SK-N-SH (cell line): ENCODE measurements around the gene BNIP1. TPM values are rescaled to one million over a fixed set of nuclear protein-coding genes. Genes with fewer than 3 reads are reported as not detected.
A peak's percentile ranks its signal among the peaks of the same experiment; 100 is the strongest.

Source experiments
- CTCF ChIA-PET: fragments of 300-600, 350-600 bp; formaldehyde crosslinking; extraction: SDS; loops from one replicate; lab custom pipeline; 2021; lab: Yijun Ruan, JAX
- POLR2A ChIA-PET: fragments of 350-600 bp; sonication (Branson Sonifier 250); formaldehyde crosslinking; extraction: SDS; loops from one replicate; lab custom pipeline; 2020; ENCODE audit warnings: antibody characterized with exemption, inconsistent platforms; lab: Yijun Ruan, JAX
- DNase-seq: peaks from one replicate; pipeline ENCODE4 v3.0.0; 2012
- H2AFZ ChIP-seq: fragments of 200-600 bp; sonication (generic); 2 replicates; pipeline ENCODE4 v1.8.1; 2016; ENCODE audit warnings: antibody characterized with exemption, mild to moderate bottlenecking, low read depth
- H3F3A ChIP-seq: fragments of 200-600 bp; sonication (generic); replicated peaks from 2 replicates; pipeline ENCODE3; 2016; ENCODE audit warnings: antibody characterized with exemption, mild to moderate bottlenecking; ENCODE audit not compliant: insufficient read depth
- H3K27ac ChIP-seq, 2 experiments: fragments of 200-500 bp in 1 of 2; fragments of 200-600 bp in 1 of 2; sonication (Bioruptor generic) in 1 of 2; sonication (generic), shearing (Covaris generic) in 1 of 2; 2 replicates each; pipeline versions ENCODE4 v1.5.1 to v1.6.1; 2014 to 2016; ENCODE audit warnings: low read depth in 2 of 2, inconsistent platforms in 1 of 2, low read length in 1 of 2, mild to moderate bottlenecking in 1 of 2, mixed read lengths in 1 of 2
- H3K27me3 ChIP-seq: fragments of 200-600 bp; sonication (generic), shearing (Covaris generic); 2 replicates; pipeline ENCODE4 v1.6.1; 2016; ENCODE audit warnings: mixed run types; ENCODE audit not compliant: insufficient read depth
- H3K36me3 ChIP-seq, 2 experiments: fragments of 200-500 bp in 1 of 2; fragments of 200-600 bp in 1 of 2; sonication (Bioruptor generic) in 1 of 2; sonication (generic) in 1 of 2; replicated peaks in 1 of 2; 2 replicates each; pipeline versions ENCODE3 to v1.5.1; 2014 to 2016; ENCODE audit warnings: low read length in 1 of 2, mild to moderate bottlenecking in 1 of 2; ENCODE audit not compliant: insufficient read depth in 2 of 2, control insufficient read depth in 1 of 2
- H3K4me1 ChIP-seq, 2 experiments: fragments of 200-500 bp in 1 of 2; fragments of 200-600 bp in 1 of 2; sonication (Bioruptor generic) in 1 of 2; sonication (generic), shearing (Covaris generic) in 1 of 2; 2 replicates each; pipeline versions ENCODE4 v1.5.1 to v1.6.1; 2014 to 2016; ENCODE audit warnings: low read depth in 1 of 2, low read length in 1 of 2, mixed run types in 1 of 2; ENCODE audit not compliant: insufficient read depth in 2 of 2, control insufficient read depth in 1 of 2
- H3K4me2 ChIP-seq: fragments of 200-600 bp; sonication (generic), shearing (Covaris generic); 2 replicates; pipeline ENCODE4 v1.6.1; 2017; ENCODE audit warnings: mixed run types
- H3K4me3 ChIP-seq, 2 experiments: fragments of 200-500 bp in 1 of 2; fragments of 200-600 bp in 1 of 2; sonication (Bioruptor generic) in 1 of 2; sonication (generic), shearing (Covaris generic) in 1 of 2; 2 replicates each; pipeline versions ENCODE4 v1.5.1 to v1.8.1; 2014 to 2016; ENCODE audit warnings: low read depth in 2 of 2, inconsistent platforms in 1 of 2, low read length in 1 of 2, mild to moderate bottlenecking in 1 of 2, mixed read lengths in 1 of 2, moderate library complexity in 1 of 2
- H3K79me2 ChIP-seq: fragments of 200-600 bp; sonication (generic); 2 replicates; pipeline ENCODE4 v1.8.1; 2017; ENCODE audit warnings: mild to moderate bottlenecking; ENCODE audit not compliant: insufficient read depth
- H3K9ac ChIP-seq: fragments of 200-600 bp; sonication (generic); 2 replicates; pipeline ENCODE4 v1.6.1; 2017; ENCODE audit warnings: mixed run types
- H3K9me2 ChIP-seq: fragments of 200-600 bp; sonication (generic); 2 replicates; pipeline ENCODE4 v1.6.1; 2017; ENCODE audit warnings: mixed run types
- H3K9me3 ChIP-seq: fragments of 200-600 bp; sonication (generic); 2 replicates; pipeline ENCODE4 v1.6.1; 2017; ENCODE audit warnings: mixed run types, mild to moderate bottlenecking, moderate library complexity
- H4K20me1 ChIP-seq: fragments of 200-600 bp; sonication (generic); 2 replicates; pipeline ENCODE4 v1.6.1; 2017; ENCODE audit warnings: mild to moderate bottlenecking, mixed run types; ENCODE audit not compliant: insufficient read depth
- ELF1 ChIP-seq: IDR thresholded peaks from 2 replicates; pipeline ENCODE4 v1.4.0; 2012
- EZH2phosphoT487 ChIP-seq: fragments of 200-600 bp; sonication (generic); IDR thresholded peaks from 2 replicates; pipeline ENCODE4 v1.6.1; 2017; ENCODE audit warnings: low read depth, mixed run types, mild to moderate bottlenecking, antibody characterized with exemption, moderate library complexity, borderline replicate concordance
- FOSL2 ChIP-seq: IDR thresholded peaks from 2 replicates; pipeline ENCODE4 v1.4.0; 2012; ENCODE audit warnings: low read depth, mild to moderate bottlenecking, moderate library complexity, borderline replicate concordance
- FOXM1 ChIP-seq: IDR thresholded peaks from 2 replicates; pipeline ENCODE4 v1.4.0; 2012; ENCODE audit warnings: low read depth, mild to moderate bottlenecking
- GATA2 ChIP-seq: sonication (generic); formaldehyde crosslinking; IDR thresholded peaks from 2 replicates; pipeline ENCODE4 v1.5.0; 2020; ENCODE audit warnings: mild to moderate bottlenecking, missing genetic modification reagents
- JUND ChIP-seq: IDR thresholded peaks from 2 replicates; pipeline ENCODE4 v1.4.0; 2012
- MXI1 ChIP-seq: IDR thresholded peaks from 2 replicates; pipeline ENCODE4 v1.6.1; 2012; ENCODE audit warnings: mild to moderate bottlenecking, low read depth, low read length, improper control_type of control experiment
- NFIC ChIP-seq: IDR thresholded peaks from 2 replicates; pipeline ENCODE4 v1.4.0; 2012; ENCODE audit warnings: borderline replicate concordance
- POLR2AphosphoS5 ChIP-seq: IDR thresholded peaks from 2 replicates; pipeline ENCODE4 v1.6.1; 2012; ENCODE audit warnings: low read depth, low read length
- RAD21 ChIP-seq: IDR thresholded peaks from 2 replicates; pipeline ENCODE4 v1.6.1; 2012; ENCODE audit warnings: mild to moderate bottlenecking, low read length
- RFX5 ChIP-seq: IDR thresholded peaks from 2 replicates; pipeline ENCODE4 v1.6.1; 2012; ENCODE audit warnings: mild to moderate bottlenecking, improper control_type of control experiment, low read length
- SIN3A ChIP-seq: IDR thresholded peaks from 2 replicates; pipeline ENCODE4 v1.6.1; 2012; ENCODE audit warnings: low read depth, mild to moderate bottlenecking, low read length, moderate library complexity, borderline replicate concordance
- SMC3 ChIP-seq: IDR thresholded peaks from 2 replicates; pipeline ENCODE4 v1.6.1; 2012; ENCODE audit warnings: low read depth, low read length, improper control_type of control experiment
- TCF12 ChIP-seq: IDR thresholded peaks from 2 replicates; pipeline ENCODE4 v1.4.0; 2012
- YY1 ChIP-seq: IDR thresholded peaks from 2 replicates; pipeline ENCODE4 v1.4.0; 2012; ENCODE audit warnings: low read depth, mild to moderate bottlenecking
- WGBS: methylation state at CpG from one replicate; pipeline ENCODE4 v1.1.6; 2017; ENCODE audit warnings: low lambda C conversion rate; 5-methylcytosine and 5-hydroxymethylcytosine counted together
- polyA plus RNA-seq, 3 experiments: library from polyadenylated mRNA; depleted of rRNA; stranded (reverse); fragments of >200 nt; gene quantifications; 2 replicates each; pipeline ENCODE4 v1.2.3, GENCODE V29; 2012
- TF ChIP-seq, protein P1 (sequence below): fragments of 150-350 bp; IDR thresholded peaks from 2 replicates; pipeline ENCODE4 v1.6.1; 2017; ENCODE audit warnings: antibody characterized with exemption, low read length, low read depth, borderline replicate concordance
- TF ChIP-seq, protein P2 (sequence below): IDR thresholded peaks from 2 replicates; pipeline ENCODE4; 2012
- TF ChIP-seq, protein P3 (sequence below): fragments of 200-600 bp; sonication (generic); IDR thresholded peaks from 2 replicates; pipeline ENCODE4 v1.6.1; 2017; ENCODE audit warnings: antibody characterized with exemption, mild to moderate bottlenecking, moderate library complexity

BNIP1 gene
- polyA plus RNA-seq, 1 of the 3 experiments (the other 2 are of a cell fraction): 16.7 TPM

DNA sequence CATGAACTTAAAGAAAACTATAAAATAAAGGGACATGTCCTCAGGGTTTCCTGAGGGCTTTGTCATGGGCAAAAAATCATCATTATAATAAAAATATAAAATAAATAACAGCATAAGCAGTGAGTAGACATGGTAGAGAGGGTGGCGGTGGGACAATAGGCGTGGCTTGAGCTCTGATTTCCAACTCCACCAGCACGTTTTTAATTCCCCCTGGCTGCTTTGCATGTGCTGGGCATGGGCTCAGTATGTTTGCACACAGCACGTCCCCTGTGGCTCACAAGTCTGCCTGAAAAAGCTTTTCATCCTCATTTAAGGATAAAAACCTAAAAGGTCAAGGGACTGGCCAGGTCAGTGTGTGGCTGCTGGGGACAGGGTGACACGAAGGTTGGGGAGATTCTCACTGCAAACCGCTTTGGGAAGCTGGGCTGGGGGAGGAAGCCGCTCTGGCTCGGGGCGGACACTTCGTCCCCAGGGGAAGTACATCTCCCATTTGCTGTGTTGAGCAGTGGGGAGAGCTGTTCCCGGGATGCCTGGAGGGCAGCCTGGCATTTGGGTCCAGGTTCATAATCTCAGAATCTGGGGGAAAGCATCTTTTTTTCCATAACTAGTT, 58.0 kb downstream of the BNIP1 start:
- H3K9me3 ChIP-seq: no peaks in the 10 kb centered on the region
- H3K9me2 ChIP-seq: no peaks in the 10 kb centered on the region
- no peak for DNase-seq
- H3K4me1 ChIP-seq: 0 out of 4 replicates have a peak, but pooled peaks cover 0 to 5% of the 10 kb centered on the region in 2 experiments
- POLR2A ChIA-PET: no interaction called here
- H3K79me2 ChIP-seq: no peaks in the 10 kb centered on the region
- no peak overlapping the region for H3K9ac ChIP-seq
- CTCF ChIA-PET: interaction anchor here (0.8 to 1.2 kb wide), 3 partner anchors 16 to 495 kb away, joined by 3 to 5 read pairs (median 4); no protein-coding TSS in a partner anchor
- H3K4me3 ChIP-seq: no peak overlapping the region
- H4K20me1 ChIP-seq: no peaks in the 10 kb centered on the region
- H3K36me3 ChIP-seq: no peaks in the 10 kb centered on the region
- peaks cover 9% of the 10 kb centered on the region for H3F3A ChIP-seq
- no peak for TF ChIP-seq NFIC
- no peak for TF ChIP-seq EZH2phosphoT487
- TF ChIP-seq JUND: no peak
- TF ChIP-seq FOXM1: no peak
- TF ChIP-seq YY1: no peak
- H3K4me2 ChIP-seq: peak overlapping the region; percentile 19; the same call in 1 of the 2 replicates
- peaks cover 22% of the 10 kb centered on the region; the same call in 1 of the 2 replicates for H3K27me3 ChIP-seq
- H2AFZ ChIP-seq: no peak overlapping the region
- 15% methylated on average over 9 of the region's 11 CpGs for WGBS
- no peak overlapping the region for H3K27ac ChIP-seq

DNA sequence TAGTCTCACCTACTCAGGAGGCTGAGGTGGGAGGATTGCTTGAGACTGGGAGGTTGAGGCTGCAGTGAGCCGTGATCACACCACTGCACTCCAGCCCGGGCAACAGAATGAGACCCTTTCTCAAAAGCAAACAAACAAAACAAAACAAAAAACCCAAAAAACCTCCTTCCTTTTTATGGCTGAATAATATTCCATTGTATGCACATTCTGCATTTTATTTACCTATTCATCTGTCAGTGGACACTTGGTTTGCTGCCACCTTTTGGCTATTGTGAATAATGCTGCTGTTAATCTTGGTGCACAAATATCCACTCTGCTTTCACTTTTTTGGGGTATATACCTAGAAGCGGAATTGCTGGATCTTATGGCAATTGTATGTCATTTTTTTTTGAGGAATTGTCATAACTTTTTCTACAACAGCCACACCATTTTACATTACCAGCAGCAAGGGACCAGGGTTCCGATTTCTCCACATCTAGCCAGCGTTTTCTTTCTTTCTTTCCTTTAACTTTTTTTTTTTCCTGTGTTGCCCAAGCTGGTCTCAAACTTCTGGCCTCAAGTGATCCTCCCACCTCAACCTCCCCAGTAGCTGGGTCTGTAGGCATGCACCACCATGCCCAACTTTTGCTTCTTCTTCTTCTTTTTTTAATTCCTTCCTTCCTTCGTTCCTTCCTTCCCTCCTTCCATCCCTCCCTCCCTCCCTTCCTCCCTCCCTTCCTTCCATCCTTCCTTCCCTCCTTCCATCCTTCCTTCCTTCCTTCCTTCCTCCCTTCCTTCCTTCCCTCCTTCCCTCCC, 60.1 kb downstream of the BNIP1 start:
- ChIA-PET CTCF (interaction anchor here (0.9 to 1.5 kb wide), 2 partner anchors 10 to 13 kb away, joined by 3 to 4 read pairs; no protein-coding TSS in a partner anchor), POLR2A (no interaction called here)
- H3K4me3 ChIP-seq: 0 out of 4 replicates have a peak overlapping the region, but pooled peaks of 1 of the 2 experiments have one; percentile 23
- H3K9me2 ChIP-seq: no peaks in the 10 kb centered on the region
- TF ChIP-seq MXI1: no peak
- no peak for TF ChIP-seq NFIC
- TF ChIP-seq, protein P1, sequence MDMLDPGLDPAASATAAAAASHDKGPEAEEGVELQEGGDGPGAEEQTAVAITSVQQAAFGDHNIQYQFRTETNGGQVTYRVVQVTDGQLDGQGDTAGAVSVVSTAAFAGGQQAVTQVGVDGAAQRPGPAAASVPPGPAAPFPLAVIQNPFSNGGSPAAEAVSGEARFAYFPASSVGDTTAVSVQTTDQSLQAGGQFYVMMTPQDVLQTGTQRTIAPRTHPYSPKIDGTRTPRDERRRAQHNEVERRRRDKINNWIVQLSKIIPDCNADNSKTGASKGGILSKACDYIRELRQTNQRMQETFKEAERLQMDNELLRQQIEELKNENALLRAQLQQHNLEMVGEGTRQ: no peak
- TF ChIP-seq ELF1: no peak
- TF ChIP-seq TCF12: no peak
- TF ChIP-seq, protein P2, sequence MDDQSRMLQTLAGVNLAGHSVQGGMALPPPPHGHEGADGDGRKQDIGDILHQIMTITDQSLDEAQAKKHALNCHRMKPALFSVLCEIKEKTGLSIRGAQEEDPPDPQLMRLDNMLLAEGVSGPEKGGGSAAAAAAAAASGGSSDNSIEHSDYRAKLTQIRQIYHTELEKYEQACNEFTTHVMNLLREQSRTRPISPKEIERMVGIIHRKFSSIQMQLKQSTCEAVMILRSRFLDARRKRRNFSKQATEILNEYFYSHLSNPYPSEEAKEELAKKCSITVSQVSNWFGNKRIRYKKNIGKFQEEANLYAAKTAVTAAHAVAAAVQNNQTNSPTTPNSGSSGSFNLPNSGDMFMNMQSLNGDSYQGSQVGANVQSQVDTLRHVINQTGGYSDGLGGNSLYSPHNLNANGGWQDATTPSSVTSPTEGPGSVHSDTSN: no peak
- peak; percentile 48 for TF ChIP-seq RAD21
- TF ChIP-seq FOSL2: no peak
- TF ChIP-seq SMC3: peak; percentile 45
- TF ChIP-seq SIN3A: no peak
- TF ChIP-seq, protein P3, sequence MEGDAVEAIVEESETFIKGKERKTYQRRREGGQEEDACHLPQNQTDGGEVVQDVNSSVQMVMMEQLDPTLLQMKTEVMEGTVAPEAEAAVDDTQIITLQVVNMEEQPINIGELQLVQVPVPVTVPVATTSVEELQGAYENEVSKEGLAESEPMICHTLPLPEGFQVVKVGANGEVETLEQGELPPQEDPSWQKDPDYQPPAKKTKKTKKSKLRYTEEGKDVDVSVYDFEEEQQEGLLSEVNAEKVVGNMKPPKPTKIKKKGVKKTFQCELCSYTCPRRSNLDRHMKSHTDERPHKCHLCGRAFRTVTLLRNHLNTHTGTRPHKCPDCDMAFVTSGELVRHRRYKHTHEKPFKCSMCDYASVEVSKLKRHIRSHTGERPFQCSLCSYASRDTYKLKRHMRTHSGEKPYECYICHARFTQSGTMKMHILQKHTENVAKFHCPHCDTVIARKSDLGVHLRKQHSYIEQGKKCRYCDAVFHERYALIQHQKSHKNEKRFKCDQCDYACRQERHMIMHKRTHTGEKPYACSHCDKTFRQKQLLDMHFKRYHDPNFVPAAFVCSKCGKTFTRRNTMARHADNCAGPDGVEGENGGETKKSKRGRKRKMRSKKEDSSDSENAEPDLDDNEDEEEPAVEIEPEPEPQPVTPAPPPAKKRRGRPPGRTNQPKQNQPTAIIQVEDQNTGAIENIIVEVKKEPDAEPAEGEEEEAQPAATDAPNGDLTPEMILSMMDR: peak; percentile 66
- no peak for TF ChIP-seq RFX5
- no peak for TF ChIP-seq POLR2AphosphoS5
- no peak for TF ChIP-seq GATA2
- no peaks in the 10 kb centered on the region for H3K36me3 ChIP-seq
- no peaks in the 10 kb centered on the region for H3K79me2 ChIP-seq
- no peaks in the 10 kb centered on the region for H3K9me3 ChIP-seq
- 0 out of 4 replicates have a peak, but pooled peaks cover 0 to 5% of the 10 kb centered on the region in 2 experiments for H3K4me1 ChIP-seq
- no peak overlapping the region for H3K9ac ChIP-seq
- no peaks in the 10 kb centered on the region for H4K20me1 ChIP-seq
- H3K4me2 ChIP-seq: no peak overlapping the region
- DNase-seq: no peak
- H3F3A ChIP-seq: peaks cover 9% of the 10 kb centered on the region
- WGBS: 13% methylated on average over 6 of the region's 6 CpGs
- H3K27me3 ChIP-seq: peaks cover 41% of the 10 kb centered on the region
- H3K27ac ChIP-seq: no peak overlapping the region
- no peak overlapping the region for H2AFZ ChIP-seq
